Activated naive CD8-positive, alpha-beta T cell (primary cell): Measurements from ENCODE around the gene MPC2.
"Not testable (repeated sequence)": the region's sequence is repeated elsewhere in the genome, so short reads cannot be mapped to it uniquely, and the experiment has no call there.

Experiments used
- H3K27ac Mint-ChIP-seq: one replicate; pipeline ENCODE4 v1.8.0; 2021; ENCODE audit warnings: mixed read lengths
- H3K27me3 Mint-ChIP-seq: one replicate; pipeline ENCODE4 v1.8.0; 2021; ENCODE audit warnings: mixed read lengths
- H3K36me3 Mint-ChIP-seq: one replicate; pipeline ENCODE4 v1.8.0; 2021; ENCODE audit warnings: mixed read lengths
- H3K4me1 Mint-ChIP-seq: one replicate; pipeline ENCODE4 v1.8.0; 2021; ENCODE audit warnings: low read depth, mixed read lengths
- H3K4me3 Mint-ChIP-seq: one replicate; pipeline ENCODE4 v1.8.0; 2021; ENCODE audit warnings: mild to moderate bottlenecking, mixed read lengths
- H3K9me3 Mint-ChIP-seq: one replicate; pipeline ENCODE4 v1.8.0; 2021; ENCODE audit warnings: low read depth, mixed read lengths

MPC2 gene

GRCh38 chr1:167943541-167943940 lies 6.7 kb upstream of the MPC2 start:
- Mint-ChIP-seq H3K27me3 (no peaks in the 10 kb centered on the region), H3K36me3 (peaks cover 2% of the 10 kb centered on the region), H3K4me1 (peaks cover 38% of the 10 kb centered on the region), H3K9me3 (no peaks in the 10 kb centered on the region), H3K4me3 (no peak overlapping the region), H3K27ac (no peak overlapping the region)

- no peaks in the 10 kb centered on the region for H3K9me3 Mint-ChIP-seq
- peaks cover 24% of the 10 kb centered on the region for H3K4me1 Mint-ChIP-seq
- no peaks in the 10 kb centered on the region for H3K27me3 Mint-ChIP-seq
- no peak overlapping the region for H3K27ac Mint-ChIP-seq
- H3K36me3 Mint-ChIP-seq, result peaks cover 2% of the 10 kb centered on the region
- no peak overlapping the region for H3K4me3 Mint-ChIP-seq
Observed at GRCh38 chr1:167940264-167940663, 3.4 kb upstream of the MPC2 start.

- Mint-ChIP-seq H3K4me3 (peak overlapping the region; percentile 99), H3K36me3 (no peaks in the 10 kb centered on the region), H3K4me1 (peaks cover 38% of the 10 kb centered on the region), H3K27me3 (no peaks in the 10 kb centered on the region), H3K9me3 (no peaks in the 10 kb centered on the region), H3K27ac (peak overlapping the region; percentile 97)
Observed at GRCh38 chr1:167938080-167938636, 1.3 kb upstream of the MPC2 start.

GRCh38 chr1:167937709-167938010 lies 788 bp upstream of the MPC2 start:
- Mint-ChIP-seq H3K4me3 (peak overlapping the region; percentile 99), H3K27ac (peak overlapping the region; percentile 97), H3K36me3 (no peaks in the 10 kb centered on the region), H3K27me3 (no peaks in the 10 kb centered on the region), H3K4me1 (peaks cover 40% of the 10 kb centered on the region), H3K9me3 (no peaks in the 10 kb centered on the region)

- peak within 1 kb of the TSS; percentile 99 for H3K27ac Mint-ChIP-seq
- no peaks in the 10 kb centered on the region for H3K9me3 Mint-ChIP-seq
- no peaks in the 10 kb centered on the region for H3K27me3 Mint-ChIP-seq
- H3K4me1 Mint-ChIP-seq, result peaks cover 41% of the 10 kb centered on the region
- H3K4me3 Mint-ChIP-seq, result peak within 1 kb of the TSS; percentile 99
- no peaks in the 10 kb centered on the region for H3K36me3 Mint-ChIP-seq
Observed at GRCh38 chr1:167936068-167936929, 573 bp downstream of the MPC2 start, which contains the start of gene DCAF6. TSS of gene DCAF6 (plus strand) at chr1:167936683. CDS start at chr1:167936912, 229 bp downstream.

GRCh38 chr1:167935216-167936067 lies 1.4 kb downstream of the MPC2 start:
- Mint-ChIP-seq H3K27ac (peak overlapping the region; percentile 99), H3K4me1 (peaks cover 41% of the 10 kb centered on the region), H3K9me3 (no peaks in the 10 kb centered on the region), H3K27me3 (no peaks in the 10 kb centered on the region), H3K4me3 (peak overlapping the region; percentile 99), H3K36me3 (no peaks in the 10 kb centered on the region)

- H3K27ac Mint-ChIP-seq, result peak overlapping the region; percentile 99
- H3K36me3 Mint-ChIP-seq, result no peaks in the 10 kb centered on the region
- no peaks in the 10 kb centered on the region for H3K27me3 Mint-ChIP-seq
- H3K4me1 Mint-ChIP-seq, result peaks cover 47% of the 10 kb centered on the region
- peak overlapping the region; percentile 99 for H3K4me3 Mint-ChIP-seq
- H3K9me3 Mint-ChIP-seq, result no peaks in the 10 kb centered on the region
Observed at GRCh38 chr1:167934426-167935215, 2.3 kb downstream of the MPC2 start.

- H3K36me3 Mint-ChIP-seq, result no peaks in the 10 kb centered on the region
- no peaks in the 10 kb centered on the region for H3K27me3 Mint-ChIP-seq
- no peaks in the 10 kb centered on the region for H3K9me3 Mint-ChIP-seq
- peaks cover 48% of the 10 kb centered on the region for H3K4me1 Mint-ChIP-seq
- peak overlapping the region; percentile 17 for H3K27ac Mint-ChIP-seq
- peak overlapping the region; percentile 62 for H3K4me3 Mint-ChIP-seq
Observed at GRCh38 chr1:167933788-167934187, 3.1 kb downstream of the MPC2 start.

GRCh38 chr1:167929725-167930124 lies 7.1 kb downstream of the MPC2 start:
- H3K4me3 Mint-ChIP-seq, result no peak overlapping the region
- peaks cover 30% of the 10 kb centered on the region for H3K4me1 Mint-ChIP-seq
- no peaks in the 10 kb centered on the region for H3K36me3 Mint-ChIP-seq
- no peaks in the 10 kb centered on the region for H3K27me3 Mint-ChIP-seq
- no peaks in the 10 kb centered on the region for H3K9me3 Mint-ChIP-seq
- H3K27ac Mint-ChIP-seq, result no peak overlapping the region

- not testable (repeated sequence) for H3K27me3 Mint-ChIP-seq, H3K36me3 Mint-ChIP-seq, H3K27ac Mint-ChIP-seq
Observed at GRCh38 chr1:167928919-167929318, 8.0 kb downstream of the MPC2 start.

GRCh38 chr1:167928457-167928852 lies 8.4 kb downstream of the MPC2 start:
- Mint-ChIP-seq H3K27me3 (no peaks in the 10 kb centered on the region), H3K36me3 (no peaks in the 10 kb centered on the region), H3K4me3 (no peak overlapping the region), H3K9me3 (no peaks in the 10 kb centered on the region), H3K4me1 (peaks cover 18% of the 10 kb centered on the region), H3K27ac (no peak overlapping the region)

More at GRCh38 chr1:167928919-167929318, 8.0 kb downstream of the MPC2 start:
- H3K9me3 Mint-ChIP-seq, H3K4me3 Mint-ChIP-seq: not testable (repeated sequence)
- H3K4me1 Mint-ChIP-seq, result peaks cover 22% of the 10 kb centered on the region

- H3K4me3 Mint-ChIP-seq, result no peak overlapping the region
- H3K27ac Mint-ChIP-seq, result no peak overlapping the region
- H3K36me3 Mint-ChIP-seq, result peaks cover 3% of the 10 kb centered on the region
- H3K4me1 Mint-ChIP-seq, result peaks cover 15% of the 10 kb centered on the region
- no peaks in the 10 kb centered on the region for H3K9me3 Mint-ChIP-seq
- H3K27me3 Mint-ChIP-seq, result no peaks in the 10 kb centered on the region
Observed at GRCh38 chr1:167927046-167927754, 9.7 kb downstream of the MPC2 start.

- peaks cover 13% of the 10 kb centered on the region for H3K4me1 Mint-ChIP-seq
- no peak overlapping the region for H3K27ac Mint-ChIP-seq
- peaks cover 3% of the 10 kb centered on the region for H3K36me3 Mint-ChIP-seq
- no peak overlapping the region for H3K4me3 Mint-ChIP-seq
- no peaks in the 10 kb centered on the region for H3K27me3 Mint-ChIP-seq
- no peaks in the 10 kb centered on the region for H3K9me3 Mint-ChIP-seq
Observed at GRCh38 chr1:167926486-167926997, 10.3 kb downstream of the MPC2 start.
